HCT116 (cell line): Measurements from ENCODE around the gene RAB29. TPM values are rescaled to one million over a fixed set of nuclear protein-coding genes. Genes with fewer than 3 reads are reported as not detected.
A peak's percentile ranks its signal among the peaks of the same experiment; 100 is the strongest.

Source experiments
- ATAC-seq: fragments of 200-7000 bp; cut with Tn5 transposase; 2 replicates; pipeline ENCODE4 v1.9.1; 2020; ENCODE audit warnings: mild to moderate bottlenecking, moderate library complexity
- Bru-seq: library from RNA; stranded (reverse); fragments of 400-500 nt; gene quantifications from one replicate; lab custom pipeline; 2021; lab: Mats Ljungman, UMichigan
- BruChase-seq, 2 experiments: library from RNA; stranded (reverse); fragments of 400-500 nt; gene quantifications; one replicate each; lab custom pipeline; 2021; lab: Mats Ljungman, UMichigan
- BruUV-seq: library from RNA; stranded (reverse); fragments of 400-500 nt; replicated peaks from 2 replicates; lab custom pipeline; 2021; lab: Mats Ljungman, UMichigan
- CTCF ChIA-PET: fragments of 300-600 bp; sonication (Branson Sonifier 250); formaldehyde crosslinking; loops from one replicate; lab custom pipeline; 2021; ENCODE audit warnings: antibody characterized with exemption; lab: Charles Lee
- POLR2A ChIA-PET: fragments of 300-600, 350-600 bp; sonication (Branson Sonifier 250); formaldehyde crosslinking; loops from one replicate; lab custom pipeline; 2021; ENCODE audit warnings: antibody characterized with exemption; lab: Charles Lee
- RAD21 ChIA-PET, 2 experiments: fragments of 300-600 bp; sonication (Branson Sonifier 250); formaldehyde crosslinking; loops; one replicate each; lab custom pipeline; 2023; ENCODE audit warnings: low total read pairs in 2 of 2; ENCODE audit not compliant: uncharacterized antibody in 2 of 2, unreplicated experiment in 2 of 2, low non-redundant PET in 1 of 2; lab: Charles Lee
- DNase-seq: peaks from one replicate; pipeline ENCODE4 v3.0.0-alpha.2; 2010; ENCODE audit warnings: low read depth, low spot score
- H2AFZ ChIP-seq: fragments of 200-600 bp; shearing (Covaris generic), sonication (generic); 2 replicates; pipeline ENCODE4 v1.6.1; 2017; ENCODE audit warnings: low read depth, mixed run types, mixed read lengths, antibody characterized with exemption, low read length; ENCODE audit not compliant: poor library complexity, severe bottlenecking
- H3K27ac ChIP-seq: 2 replicates; pipeline ENCODE4 v1.5.1; 2012; ENCODE audit warnings: low read depth, low read length
- H3K27me3 ChIP-seq: fragments of 200-600 bp; sonication (generic); 2 replicates; pipeline ENCODE4 v1.6.1; 2016; ENCODE audit warnings: mixed run types, low read length, mixed read lengths; ENCODE audit not compliant: insufficient read depth
- H3K36me3 ChIP-seq, 2 experiments: fragments of 200-500 bp in 1 of 2; fragments of 200-600 bp in 1 of 2; sonication (Bioruptor generic) in 1 of 2; sonication (generic) in 1 of 2; 2 replicates each; pipeline versions ENCODE4 v1.5.1 to v1.6.1; 2014 to 2016; ENCODE audit warnings: low read length in 2 of 2, inconsistent platforms in 1 of 2, mixed read lengths in 1 of 2, mixed run types in 1 of 2; ENCODE audit not compliant: insufficient read depth in 2 of 2, control insufficient read depth in 1 of 2
- H3K4me1 ChIP-seq, 2 experiments: fragments of 200-600 bp in 1 of 2; sonication (generic) in 1 of 2; 2 replicates each; pipeline versions ENCODE4 v1.5.1 to v1.6.1; 2012 to 2017; ENCODE audit warnings: low read length in 2 of 2, inconsistent platforms in 1 of 2, mild to moderate bottlenecking in 1 of 2, mixed read lengths in 1 of 2, mixed run types in 1 of 2, moderate library complexity in 1 of 2; ENCODE audit not compliant: insufficient read depth in 2 of 2, control insufficient read depth in 1 of 2
- H3K4me2 ChIP-seq: fragments of 200-600 bp; sonication (generic); 2 replicates; pipeline ENCODE4 v1.6.1; 2017; ENCODE audit warnings: mixed run types, low read length, mixed read lengths
- H3K4me3 ChIP-seq, 2 experiments: fragments of 200-600 bp in 1 of 2; sonication (generic) in 1 of 2; replicated peaks in 1 of 2; 2 replicates each; pipeline ENCODE4 v1.5.1; 2011 to 2016; ENCODE audit warnings: low read length in 2 of 2, control low read depth in 1 of 2, low read depth in 1 of 2, mild to moderate bottlenecking in 1 of 2, mixed read lengths in 1 of 2, mixed run types in 1 of 2
- H3K79me2 ChIP-seq: fragments of 200-600 bp; sonication (generic); 2 replicates; pipeline ENCODE4 v1.6.1; 2017; ENCODE audit warnings: mild to moderate bottlenecking, mixed run types, low read length, moderate library complexity, mixed read lengths; ENCODE audit not compliant: insufficient read depth
- H3K9ac ChIP-seq: fragments of 200-600 bp; sonication (generic); 2 replicates; pipeline ENCODE4 v1.6.1; 2016; ENCODE audit warnings: low read length, mixed read lengths
- H3K9me2 ChIP-seq: fragments of 200-600 bp; sonication (generic), shearing (Covaris generic); 2 replicates; pipeline ENCODE4 v1.6.1; 2017; ENCODE audit warnings: mixed run types, mild to moderate bottlenecking, moderate library complexity; ENCODE audit not compliant: insufficient read depth
- H3K9me3 ChIP-seq, 2 experiments: fragments of 200-500 bp in 1 of 2; fragments of 200-600 bp in 1 of 2; sonication (Bioruptor generic) in 1 of 2; sonication (generic) in 1 of 2; 2 replicates each; pipeline ENCODE4 v1.6.1; 2014 to 2017; ENCODE audit warnings: low read length in 2 of 2, mixed read lengths in 2 of 2, inconsistent platforms in 1 of 2, low read depth in 1 of 2, mild to moderate bottlenecking in 1 of 2, mixed run types in 1 of 2, moderate library complexity in 1 of 2; ENCODE audit not compliant: control insufficient read depth in 1 of 2, insufficient read depth in 1 of 2
- H4K20me1 ChIP-seq: fragments of 200-600 bp; sonication (generic), shearing (Covaris generic); 2 replicates; pipeline ENCODE4 v1.6.1; 2017; ENCODE audit warnings: mixed run types, mild to moderate bottlenecking, moderate library complexity; ENCODE audit not compliant: insufficient read depth
- CEBPB ChIP-seq: IDR thresholded peaks from 2 replicates; pipeline ENCODE4 v1.6.1; 2012; ENCODE audit warnings: low read depth
- ELF1 ChIP-seq: IDR thresholded peaks from 2 replicates; pipeline ENCODE4 v1.6.1; 2012; ENCODE audit warnings: low read depth, borderline replicate concordance
- EZH2 ChIP-seq: fragments of 200-600 bp; sonication (generic); IDR thresholded peaks from 2 replicates; pipeline ENCODE4 v1.6.1; 2017; ENCODE audit warnings: antibody characterized with exemption, mixed run types
- EZH2phosphoT487 ChIP-seq: fragments of 200-600 bp; IDR thresholded peaks from 2 replicates; pipeline ENCODE4 v1.6.1; 2018; ENCODE audit warnings: antibody characterized with exemption, borderline replicate concordance
- FOSL1 ChIP-seq: IDR thresholded peaks from 2 replicates; pipeline ENCODE4 v1.6.1; 2012; ENCODE audit warnings: low read depth
- JUND ChIP-seq: IDR thresholded peaks from 2 replicates; pipeline ENCODE4 v1.6.1; 2012
- POLR2AphosphoS5 ChIP-seq: IDR thresholded peaks from 2 replicates; pipeline ENCODE4 v1.6.1; 2011; ENCODE audit warnings: mild to moderate bottlenecking, low read depth, low read length, moderate library complexity
- SIN3A ChIP-seq: IDR thresholded peaks from 2 replicates; pipeline ENCODE4 v1.6.1; 2012; ENCODE audit warnings: low read depth
- SRF ChIP-seq: IDR thresholded peaks from 2 replicates; pipeline ENCODE4 v1.6.1; 2012; ENCODE audit warnings: low read depth
- TCF7L2 ChIP-seq: IDR thresholded peaks from 2 replicates; pipeline ENCODE4 v1.7.0; 2011; ENCODE audit warnings: borderline replicate concordance, inconsistent platforms; ENCODE audit not compliant: insufficient read depth, insufficient read length; ENCODE audit errors: extremely low read depth
- YY1 ChIP-seq: IDR thresholded peaks from 2 replicates; pipeline ENCODE4 v1.6.1; 2011; ENCODE audit warnings: low read length, low read depth, moderate library complexity, mild to moderate bottlenecking; ENCODE audit not compliant: insufficient replicate concordance; ENCODE audit errors: extremely low read depth
- ZNF274 ChIP-seq: fragments of 200-500 bp; sonication (Bioruptor generic); IDR thresholded peaks from 2 replicates; pipeline ENCODE4 v1.6.1; 2014; ENCODE audit warnings: mild to moderate bottlenecking, low read depth, low read length, inconsistent platforms
- intact Hi-C: fragments of 100-400 bp; cut with micrococcal nuclease; formaldehyde crosslinking; loops from 2 replicates; pipeline ENCODE4 v1.10.0; 2022
- long read RNA-seq: library from polyadenylated mRNA; unstranded; transcript quantifications from one replicate; pipeline ENCODE4 v2.0.0, GENCODE V29; 2021; ENCODE audit not compliant: unreplicated experiment
- polyA plus RNA-seq: library from polyadenylated mRNA; unstranded; fragments of >200 nt; gene quantifications from 2 replicates; pipeline ENCODE4 v1.2.1, GENCODE V29; 2012; ENCODE audit warnings: missing spikeins
- total RNA-seq: library from RNA; stranded (reverse); gene quantifications from one replicate; pipeline ENCODE4 v1.2.1, GENCODE V29; 2021; ENCODE audit not compliant: unreplicated experiment
- TF ChIP-seq, protein P1 (sequence below): IDR thresholded peaks from 2 replicates; pipeline ENCODE4 v1.6.1; 2012
- TF ChIP-seq, protein P2 (sequence below), 3 experiments: fragments of 200-600 bp in 1 of 3; sonication (generic) in 1 of 3; IDR thresholded peaks in 2 of 3; conservative IDR thresholded peaks in 1 of 3; 2 replicates each; pipeline ENCODE4 v1.5.1; 2012 to 2017; ENCODE audit warnings: low read depth in 2 of 3, low read length in 2 of 3, antibody characterized with exemption in 1 of 3, borderline replicate concordance in 1 of 3, control low read depth in 1 of 3, mild to moderate bottlenecking in 1 of 3, mixed read lengths in 1 of 3, mixed run types in 1 of 3, moderate library complexity in 1 of 3; ENCODE audit not compliant: insufficient read depth in 1 of 3
- TF ChIP-seq, protein P3 (sequence below): IDR thresholded peaks from 2 replicates; pipeline ENCODE4 v1.6.1; 2012; ENCODE audit warnings: low read depth
- TF ChIP-seq, protein P4 (sequence below): IDR thresholded peaks from 2 replicates; pipeline ENCODE4 v1.6.1; 2012

The RAB29 gene, protein sequence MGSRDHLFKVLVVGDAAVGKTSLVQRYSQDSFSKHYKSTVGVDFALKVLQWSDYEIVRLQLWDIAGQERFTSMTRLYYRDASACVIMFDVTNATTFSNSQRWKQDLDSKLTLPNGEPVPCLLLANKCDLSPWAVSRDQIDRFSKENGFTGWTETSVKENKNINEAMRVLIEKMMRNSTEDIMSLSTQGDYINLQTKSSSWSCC
- total RNA-seq = 17.7 TPM
- 8.5 and 12.0 TPM in 2 replicates for polyA plus RNA-seq
- Bru-seq, nascent RNA = percentile 72 among the genes with signal in this experiment
- percentile 87 among the genes with signal in this experiment for BruChase-seq, experiment 1, labeled RNA remaining after a 6-hour chase
- percentile 83 among the genes with signal in this experiment for BruChase-seq, experiment 2, labeled RNA remaining after a 2-hour chase
- long read RNA-seq, transcript RAB29-204 (5 exons, 1,306 nt) = minor isoform, 6 of 46 reads
- long read RNA-seq, transcript RAB29-203 (5 exons, 1,157 nt) = major isoform, 14 of 46 reads
- long read RNA-seq, partial matches to known transcripts = 2 of 46 reads
- long read RNA-seq, other reads (novel, unspliced or antisense) = 16 of 46 reads

DNA sequence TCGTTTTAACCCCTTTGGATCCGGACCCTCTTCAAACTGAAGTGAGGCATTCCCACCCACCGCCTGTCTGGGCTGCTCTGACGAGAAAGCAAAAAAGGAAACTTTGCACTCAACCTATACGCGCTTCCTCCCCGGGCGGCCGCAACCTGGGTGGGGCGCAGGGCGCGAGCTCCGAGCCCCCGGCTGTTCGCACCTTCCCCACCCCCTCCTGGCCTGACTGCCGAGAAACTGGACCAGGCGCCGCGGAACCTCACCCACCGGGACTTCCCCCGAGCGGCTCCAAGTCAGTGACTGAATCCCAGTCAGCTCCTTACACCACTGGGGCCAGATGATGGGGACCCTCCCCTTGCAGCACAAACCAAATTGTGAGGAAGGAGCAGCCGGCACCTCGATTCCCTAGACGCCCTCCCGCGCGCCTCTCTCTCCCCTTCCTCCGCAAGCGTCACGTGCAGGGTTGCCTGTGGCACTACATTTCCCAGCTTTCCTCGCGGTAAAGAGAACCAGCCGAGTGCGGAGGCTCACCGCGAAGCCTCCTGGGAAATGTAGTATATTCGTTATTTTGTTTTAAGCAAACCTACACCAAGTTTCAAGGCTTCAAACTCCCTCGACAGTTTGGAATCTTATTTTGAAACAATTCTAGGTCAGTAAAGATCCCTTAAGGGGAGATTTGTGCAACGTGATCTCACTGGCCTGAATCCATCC, at the start of gene RAB29:
RAB29 (minus strand) TSS at position 468 of the 702 bp plus-strand sequence. CDS start 526 bp downstream, outside the sequence.
- peaks cover 0 to under 1% of the 10 kb centered on the region in 2 experiments; a peak in 1 of 4 replicates for H3K36me3 ChIP-seq
- BruUV-seq = no TSS peak
- ATAC-seq = peak; percentile 99
- no peaks in the 10 kb centered on the region for H4K20me1 ChIP-seq
- H2AFZ ChIP-seq = peak within 1 kb of the TSS; percentile 87
- peak within 1 kb of the TSS; percentile 68 for H3K9ac ChIP-seq
- H3K9me2 ChIP-seq = no peaks in the 10 kb centered on the region
- CTCF ChIA-PET = interaction anchor here (1.0 kb wide), 1 partner anchor 14 kb away, joined by 4 read pairs; no protein-coding TSS in a partner anchor
- H3K4me2 ChIP-seq = peak within 1 kb of the TSS; percentile 90
- RAD21 ChIA-PET = no interaction called here
- intact Hi-C loops = loop anchor here (2.0 kb wide), 1 partner anchor 24 kb away; the partner anchor contains the start of gene NUCKS1
- H3K27me3 ChIP-seq = no peaks in the 10 kb centered on the region
- H3K4me3 ChIP-seq = peak within 1 kb of the TSS; percentile 79
- DNase-seq = peak; percentile 50
- no peaks in the 10 kb centered on the region for H3K9me3 ChIP-seq
- H3K27ac ChIP-seq = peak within 1 kb of the TSS; percentile 28; the same call in 1 of the 2 replicates
- peaks cover 3 to 19% of the 10 kb centered on the region in 2 experiments; a peak in 3 of 4 replicates for H3K4me1 ChIP-seq
- H3K79me2 ChIP-seq = no peaks in the 10 kb centered on the region
- POLR2A ChIA-PET = interaction anchor here (1.0 kb wide), 1 partner anchor 13 kb away, joined by 4 read pairs; no protein-coding TSS in a partner anchor
- TF ChIP-seq JUND (no peak), ZNF274 (no peak), CEBPB (no peak), FOSL1 (no peak), TCF7L2 (peak; percentile 20), POLR2AphosphoS5 (peak; percentile 40; the same call in 1 of the 2 replicates), SIN3A (0 out of 2 replicates have a peak, but pooled peaks have one; percentile 19), EZH2 (no peak), EZH2phosphoT487 (no peak), YY1 (peak; percentile 34), SRF (no peak), ELF1 (no peak)
- TF ChIP-seq, protein P1, sequence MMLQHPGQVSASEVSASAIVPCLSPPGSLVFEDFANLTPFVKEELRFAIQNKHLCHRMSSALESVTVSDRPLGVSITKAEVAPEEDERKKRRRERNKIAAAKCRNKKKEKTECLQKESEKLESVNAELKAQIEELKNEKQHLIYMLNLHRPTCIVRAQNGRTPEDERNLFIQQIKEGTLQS = no peak
- TF ChIP-seq, protein P2, sequence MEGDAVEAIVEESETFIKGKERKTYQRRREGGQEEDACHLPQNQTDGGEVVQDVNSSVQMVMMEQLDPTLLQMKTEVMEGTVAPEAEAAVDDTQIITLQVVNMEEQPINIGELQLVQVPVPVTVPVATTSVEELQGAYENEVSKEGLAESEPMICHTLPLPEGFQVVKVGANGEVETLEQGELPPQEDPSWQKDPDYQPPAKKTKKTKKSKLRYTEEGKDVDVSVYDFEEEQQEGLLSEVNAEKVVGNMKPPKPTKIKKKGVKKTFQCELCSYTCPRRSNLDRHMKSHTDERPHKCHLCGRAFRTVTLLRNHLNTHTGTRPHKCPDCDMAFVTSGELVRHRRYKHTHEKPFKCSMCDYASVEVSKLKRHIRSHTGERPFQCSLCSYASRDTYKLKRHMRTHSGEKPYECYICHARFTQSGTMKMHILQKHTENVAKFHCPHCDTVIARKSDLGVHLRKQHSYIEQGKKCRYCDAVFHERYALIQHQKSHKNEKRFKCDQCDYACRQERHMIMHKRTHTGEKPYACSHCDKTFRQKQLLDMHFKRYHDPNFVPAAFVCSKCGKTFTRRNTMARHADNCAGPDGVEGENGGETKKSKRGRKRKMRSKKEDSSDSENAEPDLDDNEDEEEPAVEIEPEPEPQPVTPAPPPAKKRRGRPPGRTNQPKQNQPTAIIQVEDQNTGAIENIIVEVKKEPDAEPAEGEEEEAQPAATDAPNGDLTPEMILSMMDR (IDR thresholded peaks at IDR 0.05 in 2 of 3, conservative IDR thresholded peaks at IDR 0.05 in 1 of 3; ENCODE audit: borderline replicate concordance in 1 of 3, insufficient read depth in 1 of 3, low read depth in 2 of 3, low read length in 2 of 3) = no peak
- TF ChIP-seq, protein P3, sequence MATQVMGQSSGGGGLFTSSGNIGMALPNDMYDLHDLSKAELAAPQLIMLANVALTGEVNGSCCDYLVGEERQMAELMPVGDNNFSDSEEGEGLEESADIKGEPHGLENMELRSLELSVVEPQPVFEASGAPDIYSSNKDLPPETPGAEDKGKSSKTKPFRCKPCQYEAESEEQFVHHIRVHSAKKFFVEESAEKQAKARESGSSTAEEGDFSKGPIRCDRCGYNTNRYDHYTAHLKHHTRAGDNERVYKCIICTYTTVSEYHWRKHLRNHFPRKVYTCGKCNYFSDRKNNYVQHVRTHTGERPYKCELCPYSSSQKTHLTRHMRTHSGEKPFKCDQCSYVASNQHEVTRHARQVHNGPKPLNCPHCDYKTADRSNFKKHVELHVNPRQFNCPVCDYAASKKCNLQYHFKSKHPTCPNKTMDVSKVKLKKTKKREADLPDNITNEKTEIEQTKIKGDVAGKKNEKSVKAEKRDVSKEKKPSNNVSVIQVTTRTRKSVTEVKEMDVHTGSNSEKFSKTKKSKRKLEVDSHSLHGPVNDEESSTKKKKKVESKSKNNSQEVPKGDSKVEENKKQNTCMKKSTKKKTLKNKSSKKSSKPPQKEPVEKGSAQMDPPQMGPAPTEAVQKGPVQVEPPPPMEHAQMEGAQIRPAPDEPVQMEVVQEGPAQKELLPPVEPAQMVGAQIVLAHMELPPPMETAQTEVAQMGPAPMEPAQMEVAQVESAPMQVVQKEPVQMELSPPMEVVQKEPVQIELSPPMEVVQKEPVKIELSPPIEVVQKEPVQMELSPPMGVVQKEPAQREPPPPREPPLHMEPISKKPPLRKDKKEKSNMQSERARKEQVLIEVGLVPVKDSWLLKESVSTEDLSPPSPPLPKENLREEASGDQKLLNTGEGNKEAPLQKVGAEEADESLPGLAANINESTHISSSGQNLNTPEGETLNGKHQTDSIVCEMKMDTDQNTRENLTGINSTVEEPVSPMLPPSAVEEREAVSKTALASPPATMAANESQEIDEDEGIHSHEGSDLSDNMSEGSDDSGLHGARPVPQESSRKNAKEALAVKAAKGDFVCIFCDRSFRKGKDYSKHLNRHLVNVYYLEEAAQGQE = no peak
- TF ChIP-seq, protein P4, sequence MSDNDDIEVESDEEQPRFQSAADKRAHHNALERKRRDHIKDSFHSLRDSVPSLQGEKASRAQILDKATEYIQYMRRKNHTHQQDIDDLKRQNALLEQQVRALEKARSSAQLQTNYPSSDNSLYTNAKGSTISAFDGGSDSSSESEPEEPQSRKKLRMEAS = peak; percentile 90
